NCI-H345 treated with DMSO at 0.1 percent for 48 hours (cell line): ENCODE measurements around the gene SRRM5.
"Not testable (repeated sequence)": the region's sequence is repeated elsewhere in the genome, so short reads cannot be mapped to it uniquely, and the experiment has no call there.

Source experiments
- DNase-seq: peaks from one replicate; lab custom pipeline; 2025; ENCODE audit not compliant: unreplicated experiment; lab: John Stamatoyannopoulos, UW

SRRM5 gene

DNA sequence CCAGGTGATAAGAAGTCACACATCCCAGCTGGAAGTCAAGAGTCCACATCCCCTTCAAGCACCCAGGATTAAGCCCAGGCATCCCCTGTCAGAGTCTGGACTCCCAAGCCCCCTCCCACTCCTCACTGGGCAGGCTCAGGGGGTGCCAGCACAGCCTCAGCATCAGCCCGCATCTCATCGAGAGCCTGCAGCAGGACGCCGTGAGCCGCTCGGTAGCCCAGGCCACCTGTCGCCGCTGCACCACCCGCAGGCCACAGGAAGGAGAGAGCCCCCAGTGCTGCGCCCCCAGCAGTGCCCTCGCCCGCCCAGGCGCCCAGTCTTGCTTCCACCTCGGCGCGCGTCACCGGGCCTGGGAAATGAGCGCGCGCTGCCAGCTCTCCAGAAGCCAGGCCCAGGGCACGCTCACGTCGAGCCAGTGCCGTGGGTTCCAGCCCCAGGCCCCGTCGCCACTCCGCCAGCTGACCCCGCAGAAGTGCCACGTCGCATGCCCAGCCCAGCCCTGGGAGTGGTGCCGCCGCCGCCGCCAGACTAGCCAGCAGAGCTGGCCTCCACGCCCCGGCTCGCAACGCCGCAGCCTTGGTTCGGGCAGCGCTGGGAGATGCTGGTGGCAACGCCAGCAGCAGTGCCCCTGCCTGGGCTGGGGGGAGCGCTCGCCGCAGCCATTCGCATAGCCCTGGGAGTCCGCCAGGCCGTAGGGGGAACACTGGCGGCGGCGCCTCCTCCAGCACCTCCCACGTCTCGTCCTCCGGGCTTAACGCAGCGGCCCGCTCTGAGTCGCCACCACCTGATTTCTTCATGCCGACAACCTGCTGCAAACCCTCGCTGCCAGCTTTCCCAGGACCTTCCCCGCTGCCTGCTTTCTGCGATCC lies 19.8 kb upstream of the SRRM5 start:
- DNase-seq, result no peak

DNA sequence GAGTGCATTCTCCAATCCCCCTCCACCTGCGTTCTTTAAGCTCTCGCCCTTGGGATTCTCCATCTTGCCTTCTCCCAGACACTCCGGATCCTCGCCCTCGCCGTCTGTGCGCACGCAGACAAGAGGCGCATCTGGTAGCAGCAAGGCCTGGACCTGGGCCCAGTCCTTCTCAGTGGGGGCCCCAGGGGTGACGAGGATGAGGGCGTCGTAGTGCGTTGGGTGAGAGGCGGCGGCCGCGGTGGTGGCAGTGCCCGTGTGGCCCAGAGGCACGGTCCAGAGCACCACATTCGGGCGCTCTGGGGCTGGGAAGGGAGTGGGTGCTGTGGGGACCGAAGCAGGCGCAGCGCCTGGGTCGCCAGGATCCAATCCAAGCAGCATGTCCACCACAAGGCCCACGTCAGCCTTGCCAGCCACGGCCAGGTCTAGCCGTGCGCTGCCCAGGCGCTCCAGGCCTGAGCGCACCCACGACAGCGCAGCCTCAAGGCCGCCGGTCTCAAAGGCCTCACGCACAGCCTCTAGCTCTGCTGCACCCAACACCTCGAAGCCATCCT lies 19.0 kb upstream of the SRRM5 start:
- no peak for DNase-seq

DNA sequence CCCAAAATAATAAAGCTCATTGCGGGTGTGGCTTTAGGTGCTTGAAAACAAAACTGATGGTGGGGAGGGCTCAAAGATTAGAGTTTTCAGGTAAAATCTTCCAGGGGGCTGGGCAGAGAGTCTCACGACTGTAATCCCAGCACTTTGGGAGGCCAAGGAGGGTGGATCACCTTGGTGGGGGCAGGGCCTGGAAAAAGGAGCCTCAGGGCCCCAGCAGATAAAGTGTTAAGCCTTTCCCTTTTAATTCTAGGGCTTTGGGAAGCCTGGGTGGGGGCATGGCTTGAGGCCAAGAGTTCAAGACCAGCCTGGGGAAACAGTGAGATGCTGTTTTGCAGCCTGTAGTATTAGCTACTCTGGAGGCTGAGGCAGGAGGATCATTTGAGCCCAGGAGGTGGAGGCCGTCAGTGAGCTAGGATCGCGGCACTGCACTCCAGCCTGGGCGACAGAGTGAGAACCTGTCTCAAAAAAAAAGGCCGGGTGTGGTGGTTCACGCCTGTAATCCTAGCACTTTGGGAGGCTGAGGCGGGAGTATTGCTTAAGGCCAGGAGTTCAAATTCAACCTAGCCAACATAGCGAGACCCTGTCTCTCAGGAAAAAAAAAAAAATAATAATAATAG lies 17.7 kb upstream of the SRRM5 start:
- no peak for DNase-seq

DNA sequence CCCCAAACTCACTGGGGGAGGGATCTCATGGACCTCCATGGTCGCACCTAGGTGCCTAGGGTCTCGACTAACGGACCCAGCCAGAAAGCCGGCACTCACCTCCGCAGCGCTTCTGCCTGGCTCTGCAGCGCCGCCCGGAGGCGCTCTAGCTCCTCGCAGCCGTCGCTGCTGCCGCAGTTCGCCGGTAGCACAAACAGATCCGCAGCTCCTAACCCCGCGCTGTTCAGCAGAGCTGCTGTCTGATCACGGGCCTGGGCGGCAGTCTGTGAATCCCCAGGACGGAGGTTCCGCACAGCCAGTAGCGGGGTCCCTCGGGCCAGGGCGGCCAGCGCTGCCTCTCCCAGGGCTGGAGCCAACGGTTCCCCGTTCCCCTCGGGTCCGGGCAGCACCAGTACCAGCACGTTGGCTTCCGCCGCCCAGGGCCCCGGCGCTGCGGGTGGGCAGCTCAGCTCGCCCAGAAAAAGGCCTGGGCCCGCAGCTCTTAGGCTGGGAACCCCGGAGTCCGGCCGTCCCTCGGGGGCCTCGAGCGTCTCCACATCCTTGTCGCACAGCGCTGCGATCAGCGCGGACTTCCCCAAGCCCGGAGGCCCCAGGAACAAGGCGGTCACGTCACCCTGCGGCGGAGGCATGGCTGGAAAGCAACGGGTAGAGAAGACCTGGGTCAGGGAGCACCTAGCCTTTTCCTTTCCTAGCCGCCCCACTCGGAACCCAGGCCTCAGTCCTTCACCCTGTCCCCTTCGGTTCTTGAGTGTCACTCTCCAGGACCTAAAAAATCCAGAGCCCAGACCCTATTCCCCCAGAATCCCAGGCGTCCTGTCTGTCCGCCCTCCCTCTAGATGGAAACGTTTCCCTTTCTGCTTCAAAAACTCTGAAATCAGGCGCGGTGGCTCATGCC lies 16.9 kb upstream of the SRRM5 start:
- DNase-seq, result no peak

DNA sequence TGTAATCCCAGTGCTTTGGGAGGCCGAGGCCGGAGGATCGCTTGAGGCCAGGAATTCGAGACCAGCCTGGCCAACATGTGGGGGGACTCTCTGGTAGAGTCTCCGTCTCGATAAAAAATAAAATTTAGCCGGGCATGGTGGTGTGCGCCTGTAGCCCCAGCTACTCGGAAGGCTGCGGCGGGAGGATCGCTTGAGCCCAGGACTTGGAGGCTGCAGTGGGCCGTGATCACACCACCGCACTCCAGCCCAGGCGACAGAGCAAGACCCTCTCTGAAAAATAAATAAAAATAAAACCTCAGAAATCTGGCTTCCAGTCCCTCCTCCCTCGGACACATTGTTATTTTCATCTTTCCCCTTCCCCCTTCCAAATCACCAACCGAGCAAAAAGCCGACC lies 16.3 kb upstream of the SRRM5 start:
- DNase-seq, result no peak

DNA sequence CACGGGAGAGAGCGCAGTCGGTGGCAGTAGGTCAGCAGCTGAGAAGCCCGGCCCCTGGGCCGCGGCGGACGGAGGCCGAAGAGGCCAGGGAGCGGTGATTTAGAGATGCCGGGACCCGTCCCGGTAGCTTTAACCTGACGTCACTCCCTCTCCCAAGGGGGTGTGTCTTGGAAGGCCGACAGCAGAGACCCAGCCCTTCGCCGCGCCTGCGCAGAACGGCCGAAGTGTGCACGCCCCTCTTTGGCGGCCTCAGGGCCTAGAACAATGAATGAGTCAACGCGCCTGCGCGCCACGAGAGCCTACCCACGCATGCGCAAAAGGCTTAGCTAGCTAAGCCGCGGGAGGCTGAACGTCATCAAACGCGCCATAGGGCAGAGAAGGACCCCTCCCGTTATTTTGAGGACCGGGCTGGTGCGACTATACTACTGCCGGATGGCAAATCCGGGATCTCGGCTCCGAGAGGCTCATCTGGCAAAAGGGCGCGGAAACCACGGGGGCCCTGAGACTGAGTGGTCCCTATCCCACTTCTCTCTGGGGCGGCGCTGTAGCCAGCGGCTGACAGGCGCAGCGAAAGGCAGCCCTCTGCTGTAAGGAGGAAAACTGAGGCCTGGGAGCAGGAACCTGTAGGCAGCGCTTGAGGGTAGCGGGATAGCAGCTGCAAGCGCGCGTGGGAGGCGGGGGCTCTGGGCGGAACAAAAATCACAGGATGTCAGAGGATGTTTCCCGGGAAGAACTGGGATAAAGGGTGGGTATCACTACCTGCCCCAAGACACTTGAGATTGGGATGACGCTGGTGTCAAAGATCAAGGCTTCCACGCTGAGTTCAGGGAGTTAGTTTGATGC lies 15.7 kb upstream of the SRRM5 start, which contains the start of the genes IRGQ and ZNF576:
Gene IRGQ, minus strand, starts transcription at position 136 of the 843 bp plus-strand sequence. CDS start 796 bp downstream, outside the sequence.
Gene ZNF576, plus strand, starts transcription at position 597 of the 843 bp plus-strand sequence. CDS start 514 bp downstream, outside the sequence.
- DNase-seq, result peak; percentile 92

DNA sequence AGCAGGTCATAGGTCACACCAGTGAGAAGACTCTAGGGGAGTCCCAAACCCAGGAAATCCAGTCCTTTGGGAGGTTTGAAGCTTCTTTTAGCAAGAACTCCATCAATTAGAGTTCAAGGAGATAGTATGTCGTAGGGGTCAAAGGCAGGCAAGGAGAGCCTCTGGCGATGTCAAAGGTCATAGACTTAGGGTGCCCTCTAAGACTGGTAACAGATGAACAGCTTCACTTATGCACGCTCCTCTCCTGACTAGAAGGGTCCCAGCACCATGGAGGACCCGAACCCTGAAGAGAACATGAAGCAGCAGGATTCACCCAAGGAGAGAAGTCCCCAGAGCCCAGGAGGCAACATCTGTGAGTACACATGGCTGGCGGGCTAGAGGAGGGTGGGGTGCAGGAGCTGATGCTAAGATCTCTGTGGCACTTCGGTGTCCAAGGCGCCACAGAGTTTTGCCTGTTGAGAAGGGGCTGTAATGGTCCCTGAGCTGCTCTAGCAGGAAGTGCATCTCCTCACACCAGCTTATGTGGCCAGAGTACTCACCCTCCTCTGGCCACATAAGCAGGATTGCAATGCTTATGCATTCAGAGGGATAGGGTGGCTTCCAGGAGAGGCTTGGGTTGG lies 14.9 kb upstream of the SRRM5 start:
- DNase-seq, result no peak

DNA sequence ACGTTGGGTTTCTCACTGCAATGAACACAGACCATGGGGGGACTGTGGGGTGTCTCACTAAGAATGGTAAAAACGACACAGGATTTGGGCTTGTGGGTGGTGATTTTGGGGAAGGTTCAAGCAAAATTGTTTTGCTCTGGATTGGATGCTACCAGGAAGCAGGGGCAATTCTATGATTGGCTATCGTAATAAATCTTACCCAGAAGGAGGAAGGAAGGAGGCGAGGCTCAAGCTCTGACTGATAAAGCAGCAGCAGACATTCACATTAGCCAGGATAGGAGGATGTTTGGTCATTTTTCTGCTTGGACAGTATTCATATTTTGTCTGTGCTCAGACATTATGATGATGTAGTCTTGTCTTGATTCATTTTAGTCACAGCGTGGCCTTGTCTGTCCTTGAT lies 14.0 kb upstream of the SRRM5 start:
- DNase-seq, result no peak

DNA sequence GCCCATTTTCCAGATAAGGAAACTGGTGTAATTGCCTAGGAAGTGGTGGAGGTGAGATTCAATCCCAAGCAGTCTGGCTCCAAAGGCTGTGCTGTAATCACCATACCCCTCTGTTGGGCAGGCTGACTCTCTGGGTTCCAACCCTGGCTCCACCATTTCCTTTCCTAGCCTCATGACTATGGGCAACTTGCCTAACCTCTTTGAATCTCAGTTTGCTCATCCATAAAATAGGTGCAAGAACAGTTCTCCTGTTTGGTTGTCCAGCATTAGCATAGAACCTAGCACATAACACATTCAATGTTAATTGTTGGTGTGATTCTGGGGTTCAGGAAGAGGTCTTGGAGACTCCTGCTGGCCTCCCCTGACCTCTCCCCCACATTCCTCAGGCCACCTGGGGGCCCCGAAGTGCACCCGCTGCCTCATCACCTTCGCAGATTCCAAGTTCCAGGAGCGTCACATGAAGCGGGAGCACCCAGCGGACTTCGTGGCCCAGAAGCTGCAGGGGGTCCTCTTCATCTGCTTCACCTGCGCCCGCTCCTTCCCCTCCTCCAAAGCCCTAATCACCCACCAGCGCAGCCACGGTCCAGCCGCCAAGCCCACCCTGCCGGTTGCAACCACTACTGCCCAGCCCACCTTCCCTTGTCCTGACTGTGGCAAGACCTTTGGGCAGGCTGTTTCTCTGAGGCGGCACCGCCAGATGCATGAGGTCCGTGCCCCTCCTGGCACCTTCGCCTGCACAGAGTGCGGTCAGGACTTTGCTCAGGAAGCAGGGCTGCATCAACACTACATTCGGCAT lies 13.2 kb upstream of the SRRM5 start:
- DNase-seq, result no peak

DNA sequence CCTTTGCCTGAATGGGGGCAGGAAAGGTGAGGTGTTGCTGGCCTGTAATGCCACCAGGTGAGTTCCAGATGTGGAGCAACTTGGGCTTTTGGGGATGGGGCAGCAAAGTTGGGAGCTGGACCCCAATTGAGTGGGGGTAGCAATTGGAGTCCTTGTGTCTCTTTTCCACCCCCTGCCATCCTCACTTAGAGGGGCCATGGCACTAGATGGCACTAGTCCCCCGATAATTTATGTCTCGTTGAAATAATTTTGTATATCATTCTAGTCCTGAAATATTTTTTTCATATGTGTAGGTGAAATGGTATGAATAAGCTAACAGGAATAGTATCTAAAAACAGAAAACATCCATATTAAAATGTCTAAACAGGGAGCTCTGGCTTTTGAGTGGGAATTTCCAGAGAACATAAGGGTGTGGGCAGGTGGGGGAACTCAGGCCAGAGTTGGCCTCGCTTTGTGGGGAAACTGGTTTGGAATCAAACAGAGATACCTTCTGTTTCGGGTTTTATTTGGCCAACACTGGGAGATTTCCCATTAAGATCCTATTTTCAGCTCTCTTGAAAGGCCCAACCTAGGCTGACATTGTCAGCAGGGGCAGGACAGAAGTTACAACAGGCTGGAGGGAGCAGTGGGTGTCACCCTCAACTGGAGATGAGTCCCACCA lies 12.1 kb upstream of the SRRM5 start:
- no peak for DNase-seq

DNA sequence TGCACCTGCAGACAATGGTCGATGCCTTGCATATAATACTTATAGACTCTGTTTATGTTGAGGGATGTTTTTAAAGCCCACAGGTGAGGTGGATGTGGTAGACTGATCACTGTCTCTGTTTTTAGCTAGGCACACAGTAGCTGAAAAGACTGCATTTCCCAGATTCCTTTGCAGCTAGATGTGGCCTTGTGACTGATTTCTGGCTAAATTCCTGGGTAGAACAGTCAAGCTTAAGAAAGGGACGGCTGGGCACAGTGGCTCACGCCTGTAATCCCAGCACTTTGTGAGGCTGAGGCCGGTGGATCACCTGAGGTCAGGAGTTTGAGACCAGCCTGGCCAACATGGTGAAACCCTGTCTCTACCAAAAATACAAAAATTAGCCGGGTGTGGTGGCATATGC lies 11.6 kb upstream of the SRRM5 start:
- DNase-seq, result not testable (repeated sequence)

DNA sequence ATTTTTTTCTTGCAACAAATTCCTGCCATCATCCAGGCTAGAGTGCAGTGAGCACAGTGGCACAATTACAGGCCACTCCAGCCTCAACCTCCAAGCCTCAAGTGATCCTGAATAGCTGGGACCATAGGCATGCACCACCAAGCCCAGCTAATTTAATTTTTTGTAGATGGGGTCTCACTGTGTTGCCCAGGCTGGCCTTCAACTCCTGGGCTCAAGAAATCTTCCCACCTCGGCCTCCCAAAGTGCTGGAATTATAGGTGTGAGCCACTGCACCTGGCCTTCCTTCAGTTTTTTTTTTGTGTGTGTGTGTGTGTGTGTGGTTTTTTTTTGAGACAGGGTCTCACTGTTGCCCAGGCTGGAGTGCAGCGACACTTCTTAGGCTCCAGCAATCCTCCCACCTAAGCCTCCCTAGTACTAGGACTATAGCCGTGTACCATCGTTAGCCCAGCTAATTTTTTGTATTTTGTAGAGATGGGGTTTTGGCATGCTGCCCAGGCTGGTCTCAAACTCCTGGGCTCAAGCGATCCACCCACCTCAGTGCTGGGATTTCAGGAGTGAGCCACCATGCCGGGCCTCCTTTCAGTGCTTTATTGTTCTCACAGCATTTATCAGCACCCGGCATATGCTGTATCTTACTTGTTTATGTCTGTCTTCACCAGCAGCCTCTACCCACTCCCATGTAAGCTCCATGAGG lies 5.9 kb upstream of the SRRM5 start:
- DNase-seq, result peak; percentile 12

DNA sequence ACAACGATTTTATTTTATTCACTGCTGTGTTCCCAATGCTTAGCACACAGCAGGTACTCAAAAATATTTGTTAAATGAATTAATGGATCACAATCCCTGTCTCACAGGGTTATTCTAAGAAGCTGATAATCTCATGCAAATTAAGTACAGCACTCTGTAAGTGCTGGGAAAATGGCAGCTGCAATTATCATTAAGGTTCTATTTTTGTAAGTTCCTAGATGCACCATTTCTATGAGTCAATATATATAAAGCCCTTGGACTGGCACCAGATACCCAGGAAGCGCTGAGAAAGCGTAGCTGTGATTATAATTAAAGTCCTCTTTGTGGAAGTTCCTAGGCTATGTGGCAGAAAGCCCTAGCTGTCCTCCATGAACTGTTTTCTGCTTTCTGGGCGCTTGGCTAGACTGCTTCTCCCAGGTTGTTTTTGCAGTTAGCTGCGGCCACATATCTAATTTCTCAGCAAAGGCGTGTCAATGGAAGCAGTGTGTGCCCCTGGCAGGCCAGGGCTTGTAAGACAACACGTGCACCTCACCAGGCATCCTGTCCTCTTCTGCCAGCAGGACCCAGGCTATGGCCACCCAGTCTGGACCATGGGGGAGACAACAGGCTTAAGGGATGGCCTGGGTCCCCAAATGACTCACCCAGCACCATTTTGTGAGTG lies 5.2 kb upstream of the SRRM5 start:
- DNase-seq, result no peak

DNA sequence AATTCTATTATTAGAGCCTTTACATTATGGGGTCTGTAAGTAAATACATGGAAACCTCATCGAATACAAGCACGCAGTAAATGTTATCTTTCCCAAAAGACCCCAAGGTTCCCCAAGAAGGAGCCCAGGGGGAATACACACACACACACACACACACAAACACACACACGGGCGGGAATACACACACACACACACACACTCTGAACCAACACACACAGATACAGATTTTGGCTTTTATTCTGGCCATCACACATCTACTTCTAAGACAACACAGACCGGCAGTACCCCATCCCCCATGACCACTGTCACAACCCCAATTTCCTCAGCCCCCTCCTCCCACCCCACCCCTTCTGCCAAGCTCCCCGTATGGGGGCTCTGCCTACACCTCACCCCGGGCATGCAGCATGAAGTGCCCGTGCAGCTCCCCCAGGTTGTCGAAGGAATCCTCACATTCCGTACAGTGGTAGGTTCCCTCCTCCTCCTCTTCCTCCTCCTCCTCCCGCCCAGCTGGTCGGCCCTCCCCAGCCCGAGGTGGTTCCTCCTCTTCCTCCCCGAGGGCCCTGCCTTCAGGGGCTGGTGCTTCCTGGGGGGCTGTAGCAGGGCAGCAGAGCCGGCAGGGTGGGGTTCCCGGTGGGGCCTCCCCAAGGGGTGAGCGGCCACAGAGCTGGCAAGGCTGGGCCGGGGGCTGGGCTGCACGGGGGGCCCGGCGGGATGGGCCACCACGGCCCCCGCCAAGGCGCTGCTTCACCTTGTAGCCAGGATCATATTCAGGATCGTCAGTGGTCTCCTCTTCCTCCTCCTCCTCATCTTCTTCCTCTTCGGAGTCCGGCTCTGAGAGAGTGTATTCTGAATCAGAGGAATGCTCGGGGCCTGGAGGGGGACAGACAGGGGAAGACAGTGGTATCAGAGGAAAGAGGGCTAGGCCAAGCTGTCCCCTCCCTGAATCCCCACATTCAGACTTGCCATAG lies 4.4 kb upstream of the SRRM5 start:
- no peak for DNase-seq

DNA sequence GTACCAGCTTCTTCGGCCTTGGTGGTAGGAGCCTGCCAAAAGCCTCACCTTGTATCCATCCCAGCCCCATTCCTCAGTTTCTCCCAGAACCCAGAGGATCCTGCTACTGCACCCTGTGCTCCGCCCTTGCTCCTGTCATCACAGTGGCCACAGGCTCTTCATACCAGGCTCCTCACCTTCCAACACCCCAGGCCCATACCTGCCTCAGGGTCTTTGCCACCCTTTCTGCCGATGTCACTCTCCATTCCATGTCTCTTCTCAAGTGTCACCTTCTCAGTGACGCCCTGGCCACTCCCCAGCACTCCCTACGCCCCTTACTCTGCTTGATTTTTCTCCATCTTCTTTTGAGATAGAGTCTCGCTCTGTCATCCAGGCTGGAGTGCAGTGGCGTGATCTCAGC lies 2.0 kb upstream of the SRRM5 start:
- no peak for DNase-seq

DNA sequence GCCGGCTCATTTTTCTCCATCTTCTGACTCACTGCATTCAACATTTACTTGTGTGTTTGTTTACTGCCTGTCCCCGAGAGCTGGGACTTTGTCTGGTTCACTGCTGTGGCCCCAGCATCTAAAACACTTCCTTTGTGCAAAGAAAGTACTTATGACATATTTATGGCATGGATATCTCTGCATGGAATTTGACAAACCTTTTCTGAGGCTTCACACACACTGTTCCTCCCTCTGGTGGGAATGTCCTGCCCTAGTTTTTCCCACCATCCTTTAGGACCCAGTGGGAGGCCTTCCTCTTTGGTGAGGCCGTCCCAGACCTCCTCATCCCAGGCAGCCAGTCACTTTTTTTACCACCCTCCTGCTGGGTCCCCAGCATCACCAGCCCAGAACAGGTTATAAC lies 1.4 kb upstream of the SRRM5 start:
- no peak for DNase-seq
